Hepatocyte (in vitro differentiated cells): ENCODE measurements around the gene UBE2G1.

Source experiments
- EZH2 ChIP-seq: fragments of 200-600 bp; sonication (generic); IDR thresholded peaks from 2 replicates; pipeline ENCODE4 v1.6.1; 2016; ENCODE audit warnings: antibody characterized with exemption, mild to moderate bottlenecking, borderline replicate concordance
- EZH2phosphoT487 ChIP-seq: fragments of 200-600 bp; sonication (generic); IDR thresholded peaks from one replicate; pipeline ENCODE4 v1.6.1; 2018; ENCODE audit warnings: antibody characterized with exemption, mild to moderate bottlenecking, low read depth, moderate library complexity; ENCODE audit not compliant: unreplicated experiment, severe bottlenecking
- TF ChIP-seq, protein P1 (sequence below): fragments of 200-600 bp; sonication (generic); IDR thresholded peaks from 2 replicates; pipeline ENCODE4 v1.5.1; 2016; ENCODE audit warnings: antibody characterized with exemption, mild to moderate bottlenecking; ENCODE audit not compliant: poor library complexity

DNA sequence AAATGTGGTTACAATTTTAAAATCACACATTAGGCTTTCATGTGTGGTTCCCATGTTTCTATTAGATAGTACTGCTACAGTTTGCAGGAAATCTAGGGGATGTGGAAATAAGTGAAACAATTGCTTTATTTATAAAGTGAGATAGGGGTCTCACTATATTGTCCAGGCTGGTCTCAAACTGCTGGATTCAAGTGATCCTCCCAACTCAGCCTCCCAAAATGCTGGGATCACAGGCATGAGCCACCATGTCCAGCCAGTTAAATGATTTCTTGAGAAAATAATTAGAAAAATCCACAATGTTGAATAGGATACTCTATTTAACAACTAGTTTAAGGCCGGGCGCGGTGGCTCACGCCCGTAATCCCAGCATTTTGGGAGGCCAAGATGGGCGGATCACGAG is 42.0 kb downstream of the UBE2G1 start:
- TF ChIP-seq, protein P1, sequence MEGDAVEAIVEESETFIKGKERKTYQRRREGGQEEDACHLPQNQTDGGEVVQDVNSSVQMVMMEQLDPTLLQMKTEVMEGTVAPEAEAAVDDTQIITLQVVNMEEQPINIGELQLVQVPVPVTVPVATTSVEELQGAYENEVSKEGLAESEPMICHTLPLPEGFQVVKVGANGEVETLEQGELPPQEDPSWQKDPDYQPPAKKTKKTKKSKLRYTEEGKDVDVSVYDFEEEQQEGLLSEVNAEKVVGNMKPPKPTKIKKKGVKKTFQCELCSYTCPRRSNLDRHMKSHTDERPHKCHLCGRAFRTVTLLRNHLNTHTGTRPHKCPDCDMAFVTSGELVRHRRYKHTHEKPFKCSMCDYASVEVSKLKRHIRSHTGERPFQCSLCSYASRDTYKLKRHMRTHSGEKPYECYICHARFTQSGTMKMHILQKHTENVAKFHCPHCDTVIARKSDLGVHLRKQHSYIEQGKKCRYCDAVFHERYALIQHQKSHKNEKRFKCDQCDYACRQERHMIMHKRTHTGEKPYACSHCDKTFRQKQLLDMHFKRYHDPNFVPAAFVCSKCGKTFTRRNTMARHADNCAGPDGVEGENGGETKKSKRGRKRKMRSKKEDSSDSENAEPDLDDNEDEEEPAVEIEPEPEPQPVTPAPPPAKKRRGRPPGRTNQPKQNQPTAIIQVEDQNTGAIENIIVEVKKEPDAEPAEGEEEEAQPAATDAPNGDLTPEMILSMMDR: no peak
- TF ChIP-seq EZH2: no peak
- no peak for TF ChIP-seq EZH2phosphoT487
